ENCODE data around the gene SIRPA.

SIRPA gene

DNA sequence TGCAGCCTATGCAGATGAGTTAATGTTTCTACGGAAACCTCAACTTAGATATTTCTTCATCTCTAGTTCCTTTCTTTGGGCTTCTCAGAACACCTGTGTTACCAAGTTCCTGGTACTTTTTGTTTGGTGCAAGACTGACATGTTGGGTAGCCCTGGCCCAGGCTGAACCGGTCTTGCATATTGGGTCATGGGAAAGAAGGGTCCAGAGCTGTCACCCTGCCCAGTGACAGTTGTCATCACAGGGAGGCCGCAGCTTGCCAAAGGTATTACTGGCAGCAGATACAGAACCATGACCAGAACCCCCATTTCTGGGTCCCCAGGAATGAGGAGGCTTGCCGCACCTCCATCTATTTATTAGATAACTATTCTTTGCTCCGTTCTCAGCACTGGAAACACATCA lies 58.4 kb downstream of the SIRPA start:
- TF ChIP-seq POLR2AphosphoS5 (IDR thresholded peaks at IDR 0.05; ENCODE audit: low read depth, low read length) (no peak), TAF1 (IDR thresholded peaks at IDR 0.05; ENCODE audit: borderline replicate concordance, insufficient read depth, low read length) (no peak), SIN3A (IDR thresholded peaks at IDR 0.05; ENCODE audit: borderline replicate concordance, insufficient read depth, low read length) (no peak), FOXP2 (optimal IDR thresholded peaks at IDR 0.05; ENCODE audit: borderline replicate concordance, extremely low read depth, extremely low read length, insufficient read depth) (no peak)
- TF ChIP-seq, protein P1, sequence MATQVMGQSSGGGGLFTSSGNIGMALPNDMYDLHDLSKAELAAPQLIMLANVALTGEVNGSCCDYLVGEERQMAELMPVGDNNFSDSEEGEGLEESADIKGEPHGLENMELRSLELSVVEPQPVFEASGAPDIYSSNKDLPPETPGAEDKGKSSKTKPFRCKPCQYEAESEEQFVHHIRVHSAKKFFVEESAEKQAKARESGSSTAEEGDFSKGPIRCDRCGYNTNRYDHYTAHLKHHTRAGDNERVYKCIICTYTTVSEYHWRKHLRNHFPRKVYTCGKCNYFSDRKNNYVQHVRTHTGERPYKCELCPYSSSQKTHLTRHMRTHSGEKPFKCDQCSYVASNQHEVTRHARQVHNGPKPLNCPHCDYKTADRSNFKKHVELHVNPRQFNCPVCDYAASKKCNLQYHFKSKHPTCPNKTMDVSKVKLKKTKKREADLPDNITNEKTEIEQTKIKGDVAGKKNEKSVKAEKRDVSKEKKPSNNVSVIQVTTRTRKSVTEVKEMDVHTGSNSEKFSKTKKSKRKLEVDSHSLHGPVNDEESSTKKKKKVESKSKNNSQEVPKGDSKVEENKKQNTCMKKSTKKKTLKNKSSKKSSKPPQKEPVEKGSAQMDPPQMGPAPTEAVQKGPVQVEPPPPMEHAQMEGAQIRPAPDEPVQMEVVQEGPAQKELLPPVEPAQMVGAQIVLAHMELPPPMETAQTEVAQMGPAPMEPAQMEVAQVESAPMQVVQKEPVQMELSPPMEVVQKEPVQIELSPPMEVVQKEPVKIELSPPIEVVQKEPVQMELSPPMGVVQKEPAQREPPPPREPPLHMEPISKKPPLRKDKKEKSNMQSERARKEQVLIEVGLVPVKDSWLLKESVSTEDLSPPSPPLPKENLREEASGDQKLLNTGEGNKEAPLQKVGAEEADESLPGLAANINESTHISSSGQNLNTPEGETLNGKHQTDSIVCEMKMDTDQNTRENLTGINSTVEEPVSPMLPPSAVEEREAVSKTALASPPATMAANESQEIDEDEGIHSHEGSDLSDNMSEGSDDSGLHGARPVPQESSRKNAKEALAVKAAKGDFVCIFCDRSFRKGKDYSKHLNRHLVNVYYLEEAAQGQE (IDR thresholded peaks at IDR 0.05; ENCODE audit: insufficient read depth in 1 of 2, low read depth in 2 of 2, low read length in 2 of 2): no peak

DNA sequence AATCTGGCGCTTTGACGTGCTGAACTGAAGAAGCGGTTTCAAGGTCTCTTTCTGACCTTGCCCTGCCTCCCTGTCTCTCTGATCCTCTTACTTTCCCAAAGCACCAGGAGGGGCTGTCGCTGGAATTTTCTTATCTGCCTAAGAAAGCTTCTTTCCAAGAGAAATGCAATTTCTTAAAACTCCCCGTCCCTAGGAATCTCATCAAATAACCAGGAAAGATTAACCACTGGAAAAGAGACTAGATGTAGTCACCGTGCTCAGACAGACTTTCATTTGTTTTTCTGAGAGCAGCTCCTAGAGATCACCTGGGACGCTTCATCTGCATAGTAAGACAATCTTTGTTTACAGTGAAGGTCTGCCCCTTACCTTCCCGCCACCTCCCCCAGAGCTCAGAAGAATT lies 60.0 kb downstream of the SIRPA start:
- no peak for TF ChIP-seq FOXP2 (optimal IDR thresholded peaks at IDR 0.05; ENCODE audit: borderline replicate concordance, extremely low read depth, extremely low read length, insufficient read depth)
- no peak for TF ChIP-seq POLR2AphosphoS5 (IDR thresholded peaks at IDR 0.05; ENCODE audit: low read depth, low read length)
- no peak for TF ChIP-seq TAF1 (IDR thresholded peaks at IDR 0.05; ENCODE audit: borderline replicate concordance, insufficient read depth, low read length)
- TF ChIP-seq, protein P1 (IDR thresholded peaks at IDR 0.05; ENCODE audit: insufficient read depth in 1 of 2, low read depth in 2 of 2, low read length in 2 of 2): no peak

DNA sequence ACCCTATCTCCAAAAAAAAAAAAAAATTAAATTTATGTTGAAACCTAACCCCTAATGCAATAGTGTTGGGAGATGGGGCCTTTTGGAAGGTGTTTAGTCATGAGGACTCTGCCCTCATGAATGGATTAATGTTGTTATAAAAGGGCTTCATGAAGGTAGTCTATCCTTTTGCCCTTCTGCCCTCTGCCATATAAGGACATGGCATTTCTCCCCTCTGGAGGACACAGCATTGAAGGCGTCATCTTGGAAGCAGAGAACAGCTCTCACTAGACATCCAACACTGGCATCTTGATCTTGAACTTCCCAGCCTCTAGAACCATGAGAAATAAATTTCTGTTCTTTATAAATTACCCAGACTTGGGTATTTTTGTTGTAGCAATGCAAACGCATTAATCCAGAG lies 63.2 kb downstream of the SIRPA start:
- TF ChIP-seq FOXP2 (optimal IDR thresholded peaks at IDR 0.05; ENCODE audit: borderline replicate concordance, extremely low read depth, extremely low read length, insufficient read depth): no peak
- TF ChIP-seq SIN3A (IDR thresholded peaks at IDR 0.05; ENCODE audit: borderline replicate concordance, insufficient read depth, low read length): no peak
- TF ChIP-seq POLR2AphosphoS5 (IDR thresholded peaks at IDR 0.05; ENCODE audit: low read depth, low read length): no peak
- TF ChIP-seq, protein P1 (IDR thresholded peaks at IDR 0.05; ENCODE audit: insufficient read depth in 1 of 2, low read depth in 2 of 2, low read length in 2 of 2): no peak
- no peak for TF ChIP-seq TAF1 (IDR thresholded peaks at IDR 0.05; ENCODE audit: borderline replicate concordance, insufficient read depth, low read length)

DNA sequence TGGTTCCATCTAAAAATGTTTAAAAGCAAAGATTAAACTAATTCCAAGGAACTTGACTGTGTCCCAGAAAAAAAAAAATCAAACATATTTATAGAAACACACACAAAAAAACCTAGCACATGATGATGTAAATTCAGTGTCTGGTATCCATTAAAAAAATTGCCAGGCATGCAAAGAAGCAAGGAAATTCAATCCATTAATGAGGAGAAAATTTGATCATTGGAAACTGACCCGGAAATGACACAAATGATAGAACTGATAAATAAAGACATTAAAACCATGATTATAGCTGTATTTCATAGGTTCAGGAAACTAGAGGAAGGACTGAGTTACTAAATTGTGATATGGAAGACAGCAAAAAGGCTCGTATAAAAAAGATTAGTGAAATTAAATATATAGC lies 63.9 kb downstream of the SIRPA start:
- TF ChIP-seq FOXP2 (optimal IDR thresholded peaks at IDR 0.05; ENCODE audit: borderline replicate concordance, extremely low read depth, extremely low read length, insufficient read depth) (no peak), SIN3A (IDR thresholded peaks at IDR 0.05; ENCODE audit: borderline replicate concordance, insufficient read depth, low read length) (no peak), TAF1 (IDR thresholded peaks at IDR 0.05; ENCODE audit: borderline replicate concordance, insufficient read depth, low read length) (no peak), POLR2AphosphoS5 (IDR thresholded peaks at IDR 0.05; ENCODE audit: low read depth, low read length) (no peak)
- TF ChIP-seq, protein P1 (IDR thresholded peaks at IDR 0.05; ENCODE audit: insufficient read depth in 1 of 2, low read depth in 2 of 2, low read length in 2 of 2): no peak

DNA sequence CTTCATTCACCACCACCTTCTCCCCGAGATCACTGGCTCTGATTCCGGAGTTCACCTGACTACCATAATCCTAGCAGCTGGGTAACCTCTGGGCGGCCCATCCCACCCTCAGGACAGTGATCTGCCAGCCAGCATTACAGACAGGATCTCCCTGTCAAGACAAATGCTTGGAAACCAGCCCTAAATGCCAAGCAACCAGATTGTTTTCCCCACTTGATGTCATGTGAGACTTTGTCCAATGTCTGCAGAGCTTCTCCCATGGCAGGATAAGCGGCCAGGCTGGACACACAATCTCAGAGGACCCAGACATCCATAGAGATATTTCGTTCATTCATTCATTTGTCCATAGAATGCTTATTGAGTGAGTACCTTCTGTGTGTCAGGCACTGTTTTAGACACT lies 66.2 kb downstream of the SIRPA start:
- TF ChIP-seq POLR2AphosphoS5 (IDR thresholded peaks at IDR 0.05; ENCODE audit: low read depth, low read length) (no peak), TAF1 (IDR thresholded peaks at IDR 0.05; ENCODE audit: borderline replicate concordance, insufficient read depth, low read length) (no peak), FOXP2 (optimal IDR thresholded peaks at IDR 0.05; ENCODE audit: borderline replicate concordance, extremely low read depth, extremely low read length, insufficient read depth) (no peak), SIN3A (IDR thresholded peaks at IDR 0.05; ENCODE audit: borderline replicate concordance, insufficient read depth, low read length) (no peak)
- TF ChIP-seq, protein P1 (IDR thresholded peaks at IDR 0.05; ENCODE audit: insufficient read depth in 1 of 2, low read depth in 2 of 2, low read length in 2 of 2): no peak

All from PFSK-1 (cell line).